GM23338 (cell line): Measurements from ENCODE around the gene SRGAP1. TPM values are rescaled to one million over a fixed set of nuclear protein-coding genes. Genes with fewer than 3 reads are reported as not detected.

Source experiments
- ATAC-seq: fragments of 200-7000 bp; cut with Tn5 transposase; 3 replicates; pipeline ENCODE4 v1.9.1; 2020
- DNase-seq: peaks from one replicate; pipeline ENCODE4 v3.0.0-alpha.2; 2015; ENCODE audit warnings: low spot score
- H2AFZ ChIP-seq: fragments of 200-600 bp; sonication (generic); 2 replicates; pipeline ENCODE4 v1.8.0; 2016; ENCODE audit warnings: antibody characterized with exemption, mild to moderate bottlenecking, moderate library complexity
- H3F3A ChIP-seq: fragments of 200-600 bp; sonication (generic); replicated peaks from 2 replicates; pipeline ENCODE4 v1.8.0; 2017; ENCODE audit warnings: antibody characterized with exemption, mixed run types, low read depth
- H3K27ac ChIP-seq: fragments of 200-600 bp; sonication (generic); 2 replicates; pipeline ENCODE4 v1.6.1; 2016; ENCODE audit warnings: low read depth
- H3K27me3 ChIP-seq: fragments of 200-600 bp; sonication (generic); 2 replicates; pipeline ENCODE4 v1.8.0; 2016; ENCODE audit warnings: mild to moderate bottlenecking, mixed run types, moderate library complexity; ENCODE audit not compliant: insufficient read depth
- H3K36me3 ChIP-seq: fragments of 200-600 bp; sonication (generic); 2 replicates; pipeline ENCODE4 v1.8.0; 2016; ENCODE audit warnings: mild to moderate bottlenecking; ENCODE audit not compliant: insufficient read depth
- H3K4me1 ChIP-seq: fragments of 200-600 bp; sonication (generic); 2 replicates; pipeline ENCODE4 v1.8.0; 2016; ENCODE audit warnings: mild to moderate bottlenecking, moderate library complexity; ENCODE audit not compliant: insufficient read depth
- H3K4me2 ChIP-seq: fragments of 200-600 bp; sonication (generic); 2 replicates; pipeline ENCODE4 v1.7.1; 2017; ENCODE audit warnings: mixed run types
- H3K4me3 ChIP-seq: fragments of 200-600 bp; sonication (generic); 2 replicates; pipeline ENCODE4 v1.6.1; 2016; ENCODE audit warnings: mixed run types
- H3K79me2 ChIP-seq: fragments of 200-600 bp; sonication (generic); replicated peaks from 2 replicates; pipeline ENCODE4 v1.8.0; 2017; ENCODE audit warnings: mild to moderate bottlenecking; ENCODE audit not compliant: insufficient read depth
- H3K9me2 ChIP-seq: fragments of 200-600 bp; sonication (generic); 2 replicates; pipeline ENCODE4 v1.8.0; 2017; ENCODE audit not compliant: insufficient read depth
- H4K20me1 ChIP-seq: fragments of 200-600 bp; sonication (generic); replicated peaks from 2 replicates; pipeline ENCODE4 v1.8.0; 2017; ENCODE audit warnings: mild to moderate bottlenecking; ENCODE audit not compliant: insufficient read depth
- H3K27ac Mint-ChIP-seq: 2 replicates; pipeline ENCODE4 v1.8.0; 2020; ENCODE audit warnings: inconsistent platforms, mild to moderate bottlenecking, moderate library complexity, mixed read lengths
- H3K27me3 Mint-ChIP-seq: 3 replicates; pipeline ENCODE4 v1.8.0; 2022; ENCODE audit warnings: low read depth, mild to moderate bottlenecking, moderate library complexity, mixed read lengths, inconsistent platforms; ENCODE audit not compliant: insufficient read depth, poor library complexity
- H3K36me3 Mint-ChIP-seq: 3 replicates; pipeline ENCODE4 v1.8.0; 2021; ENCODE audit warnings: low read depth, mild to moderate bottlenecking, inconsistent platforms, moderate library complexity, mixed read lengths
- H3K4me1 Mint-ChIP-seq: 3 replicates; pipeline ENCODE4 v1.8.0; 2020; ENCODE audit warnings: mild to moderate bottlenecking, inconsistent platforms, mixed read lengths
- H3K4me3 Mint-ChIP-seq: 3 replicates; pipeline ENCODE4 v1.8.0; 2021; ENCODE audit warnings: moderate library complexity, mild to moderate bottlenecking, inconsistent platforms, mixed read lengths
- H3K9me3 Mint-ChIP-seq: 3 replicates; pipeline ENCODE4 v1.8.0; 2020; ENCODE audit warnings: moderate library complexity, mild to moderate bottlenecking, inconsistent platforms, mixed read lengths
- CREB1 ChIP-seq: fragments of 250-450 bp; sonication (Bioruptor Pico); IDR thresholded peaks from 2 replicates; pipeline ENCODE4 v1.5.0; 2020; ENCODE audit warnings: low read depth, mild to moderate bottlenecking, moderate library complexity
- ETS1 ChIP-seq: IDR thresholded peaks from 2 replicates; pipeline ENCODE4 v1.6.1; 2016; ENCODE audit warnings: antibody characterized with exemption
- EZH2 ChIP-seq: fragments of 200-600 bp; sonication (generic); IDR thresholded peaks from one replicate; pipeline ENCODE4 v1.8.0; 2017; ENCODE audit warnings: antibody characterized with exemption, mild to moderate bottlenecking, low read depth; ENCODE audit not compliant: unreplicated experiment
- EZH2phosphoT487 ChIP-seq: fragments of 200-600 bp; sonication (generic); IDR thresholded peaks from one replicate; pipeline ENCODE4 v1.8.1; 2018; ENCODE audit warnings: antibody characterized with exemption; ENCODE audit not compliant: unreplicated experiment
- JUNB ChIP-seq: IDR thresholded peaks from one replicate; pipeline ENCODE4 v1.6.1; 2016; ENCODE audit warnings: antibody characterized with exemption; ENCODE audit not compliant: unreplicated experiment
- NANOG ChIP-seq: IDR thresholded peaks from 2 replicates; pipeline ENCODE4 v1.6.1; 2016; ENCODE audit warnings: antibody characterized with exemption, borderline replicate concordance
- POLR2AphosphoS5 ChIP-seq: IDR thresholded peaks from 2 replicates; pipeline ENCODE4 v1.6.1; 2016; ENCODE audit warnings: antibody characterized with exemption, low read depth
- STAT1 ChIP-seq: IDR thresholded peaks from one replicate; pipeline ENCODE4 v1.6.1; 2016; ENCODE audit warnings: antibody characterized with exemption; ENCODE audit not compliant: unreplicated experiment
- ZNF114 ChIP-seq: fragments of 250-450 bp; sonication (Bioruptor Pico); IDR thresholded peaks from 2 replicates; pipeline ENCODE4 v1.5.0; 2020; ENCODE audit warnings: mild to moderate bottlenecking, moderate library complexity
- polyA plus RNA-seq: library from polyadenylated mRNA; unstranded; fragments of >200 nt; fragmentation: Nextera tagmentation; extraction: Ambion mirVana; gene quantifications from 2 replicates; pipeline ENCODE4 v1.2.1, GENCODE V29; 2016
- total RNA-seq: library from RNA; depleted of rRNA; stranded (reverse); fragments of >200 nt; shearing (Covaris generic); gene quantifications from 2 replicates; pipeline ENCODE4 v1.2.3, GENCODE V29; 2014
- TF ChIP-seq, protein P1 (sequence below): fragments of 250-450 bp; sonication (Bioruptor Pico); IDR thresholded peaks from 2 replicates; pipeline ENCODE4 v1.5.0; 2020; ENCODE audit warnings: mild to moderate bottlenecking, moderate library complexity
- TF ChIP-seq, protein P2 (sequence below): IDR thresholded peaks from one replicate; pipeline ENCODE4 v1.6.1; 2018; ENCODE audit warnings: antibody characterized with exemption; ENCODE audit not compliant: unreplicated experiment

Gene SRGAP1
- total and polyA plus RNA-seq, 2 experiments from 2014 or later = 6.1 to 8.1 TPM

- TF ChIP-seq, protein P1, sequence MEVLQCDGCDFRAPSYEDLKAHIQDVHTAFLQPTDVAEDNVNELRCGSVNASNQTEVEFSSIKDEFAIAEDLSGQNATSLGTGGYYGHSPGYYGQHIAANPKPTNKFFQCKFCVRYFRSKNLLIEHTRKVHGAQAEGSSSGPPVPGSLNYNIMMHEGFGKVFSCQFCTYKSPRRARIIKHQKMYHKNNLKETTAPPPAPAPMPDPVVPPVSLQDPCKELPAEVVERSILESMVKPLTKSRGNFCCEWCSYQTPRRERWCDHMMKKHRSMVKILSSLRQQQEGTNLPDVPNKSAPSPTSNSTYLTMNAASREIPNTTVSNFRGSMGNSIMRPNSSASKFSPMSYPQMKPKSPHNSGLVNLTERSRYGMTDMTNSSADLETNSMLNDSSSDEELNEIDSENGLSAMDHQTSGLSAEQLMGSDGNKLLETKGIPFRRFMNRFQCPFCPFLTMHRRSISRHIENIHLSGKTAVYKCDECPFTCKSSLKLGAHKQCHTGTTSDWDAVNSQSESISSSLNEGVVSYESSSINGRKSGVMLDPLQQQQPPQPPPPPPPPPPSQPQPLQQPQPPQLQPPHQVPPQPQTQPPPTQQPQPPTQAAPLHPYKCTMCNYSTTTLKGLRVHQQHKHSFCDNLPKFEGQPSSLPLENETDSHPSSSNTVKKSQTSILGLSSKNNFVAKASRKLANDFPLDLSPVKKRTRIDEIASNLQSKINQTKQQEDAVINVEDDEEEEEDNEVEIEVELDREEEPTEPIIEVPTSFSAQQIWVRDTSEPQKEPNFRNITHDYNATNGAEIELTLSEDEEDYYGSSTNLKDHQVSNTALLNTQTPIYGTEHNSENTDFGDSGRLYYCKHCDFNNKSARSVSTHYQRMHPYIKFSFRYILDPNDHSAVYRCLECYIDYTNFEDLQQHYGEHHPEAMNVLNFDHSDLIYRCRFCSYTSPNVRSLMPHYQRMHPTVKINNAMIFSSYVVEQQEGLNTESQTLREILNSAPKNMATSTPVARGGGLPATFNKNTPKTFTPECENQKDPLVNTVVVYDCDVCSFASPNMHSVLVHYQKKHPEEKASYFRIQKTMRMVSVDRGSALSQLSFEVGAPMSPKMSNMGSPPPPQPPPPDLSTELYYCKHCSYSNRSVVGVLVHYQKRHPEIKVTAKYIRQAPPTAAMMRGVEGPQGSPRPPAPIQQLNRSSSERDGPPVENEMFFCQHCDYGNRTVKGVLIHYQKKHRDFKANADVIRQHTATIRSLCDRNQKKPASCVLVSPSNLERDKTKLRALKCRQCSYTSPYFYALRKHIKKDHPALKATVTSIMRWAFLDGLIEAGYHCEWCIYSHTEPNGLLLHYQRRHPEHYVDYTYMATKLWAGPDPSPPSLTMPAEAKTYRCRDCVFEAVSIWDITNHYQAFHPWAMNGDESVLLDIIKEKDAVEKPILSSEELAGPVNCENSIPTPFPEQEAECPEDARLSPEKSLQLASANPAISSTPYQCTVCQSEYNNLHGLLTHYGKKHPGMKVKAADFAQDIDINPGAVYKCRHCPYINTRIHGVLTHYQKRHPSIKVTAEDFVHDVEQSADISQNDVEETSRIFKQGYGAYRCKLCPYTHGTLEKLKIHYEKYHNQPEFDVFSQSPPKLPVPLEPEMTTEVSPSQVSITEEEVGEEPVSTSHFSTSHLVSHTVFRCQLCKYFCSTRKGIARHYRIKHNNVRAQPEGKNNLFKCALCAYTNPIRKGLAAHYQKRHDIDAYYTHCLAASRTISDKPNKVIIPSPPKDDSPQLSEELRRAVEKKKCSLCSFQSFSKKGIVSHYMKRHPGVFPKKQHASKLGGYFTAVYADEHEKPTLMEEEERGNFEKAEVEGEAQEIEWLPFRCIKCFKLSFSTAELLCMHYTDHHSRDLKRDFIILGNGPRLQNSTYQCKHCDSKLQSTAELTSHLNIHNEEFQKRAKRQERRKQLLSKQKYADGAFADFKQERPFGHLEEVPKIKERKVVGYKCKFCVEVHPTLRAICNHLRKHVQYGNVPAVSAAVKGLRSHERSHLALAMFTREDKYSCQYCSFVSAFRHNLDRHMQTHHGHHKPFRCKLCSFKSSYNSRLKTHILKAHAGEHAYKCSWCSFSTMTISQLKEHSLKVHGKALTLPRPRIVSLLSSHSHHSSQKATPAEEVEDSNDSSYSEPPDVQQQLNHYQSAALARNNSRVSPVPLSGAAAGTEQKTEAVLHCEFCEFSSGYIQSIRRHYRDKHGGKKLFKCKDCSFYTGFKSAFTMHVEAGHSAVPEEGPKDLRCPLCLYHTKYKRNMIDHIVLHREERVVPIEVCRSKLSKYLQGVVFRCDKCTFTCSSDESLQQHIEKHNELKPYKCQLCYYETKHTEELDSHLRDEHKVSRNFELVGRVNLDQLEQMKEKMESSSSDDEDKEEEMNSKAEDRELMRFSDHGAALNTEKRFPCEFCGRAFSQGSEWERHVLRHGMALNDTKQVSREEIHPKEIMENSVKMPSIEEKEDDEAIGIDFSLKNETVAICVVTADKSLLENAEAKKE = no peak
- TF ChIP-seq NANOG (no peak), STAT1 (no peak), EZH2 (no peak), JUNB (no peak), ZNF114 (CRISPR knock-in tag) (no peak), ETS1 (no peak), EZH2phosphoT487 (no peak)
Measured at GRCh38 chr12:64082116-64082515, 237.6 kb downstream of the SRGAP1 start (continued).

GRCh38 chr12:64082866-64083268, 238.4 kb downstream of the SRGAP1 start:
- ATAC-seq = no peak
- H3K27ac Mint-ChIP-seq = no peak overlapping the region

More at GRCh38 chr12:64082866-64083268, 238.4 kb downstream of the SRGAP1 start:
- no peak for DNase-seq
- H3K27me3 Mint-ChIP-seq = no peaks in the 10 kb centered on the region
- H3K36me3 Mint-ChIP-seq = peaks cover 11% of the 10 kb centered on the region; the same call in 2 of the 3 replicates
- Histone ChIP-seq H3K27ac (no peak overlapping the region), H3K9me2 (no peaks in the 10 kb centered on the region), H3F3A (no peaks in the 10 kb centered on the region), H2AFZ (no peak overlapping the region), H3K4me2 (no peak overlapping the region), H3K4me3 (no peak overlapping the region), H3K36me3 (no peaks in the 10 kb centered on the region), H4K20me1 (no peaks in the 10 kb centered on the region), H3K79me2 (no peaks in the 10 kb centered on the region), H3K4me1 (peaks cover 11% of the 10 kb centered on the region; the same call in 1 of the 2 replicates), H3K27me3 (no peaks in the 10 kb centered on the region)
- no peak overlapping the region for H3K4me3 Mint-ChIP-seq
- peaks cover 23% of the 10 kb centered on the region for H3K4me1 Mint-ChIP-seq
- TF ChIP-seq, protein P2, sequence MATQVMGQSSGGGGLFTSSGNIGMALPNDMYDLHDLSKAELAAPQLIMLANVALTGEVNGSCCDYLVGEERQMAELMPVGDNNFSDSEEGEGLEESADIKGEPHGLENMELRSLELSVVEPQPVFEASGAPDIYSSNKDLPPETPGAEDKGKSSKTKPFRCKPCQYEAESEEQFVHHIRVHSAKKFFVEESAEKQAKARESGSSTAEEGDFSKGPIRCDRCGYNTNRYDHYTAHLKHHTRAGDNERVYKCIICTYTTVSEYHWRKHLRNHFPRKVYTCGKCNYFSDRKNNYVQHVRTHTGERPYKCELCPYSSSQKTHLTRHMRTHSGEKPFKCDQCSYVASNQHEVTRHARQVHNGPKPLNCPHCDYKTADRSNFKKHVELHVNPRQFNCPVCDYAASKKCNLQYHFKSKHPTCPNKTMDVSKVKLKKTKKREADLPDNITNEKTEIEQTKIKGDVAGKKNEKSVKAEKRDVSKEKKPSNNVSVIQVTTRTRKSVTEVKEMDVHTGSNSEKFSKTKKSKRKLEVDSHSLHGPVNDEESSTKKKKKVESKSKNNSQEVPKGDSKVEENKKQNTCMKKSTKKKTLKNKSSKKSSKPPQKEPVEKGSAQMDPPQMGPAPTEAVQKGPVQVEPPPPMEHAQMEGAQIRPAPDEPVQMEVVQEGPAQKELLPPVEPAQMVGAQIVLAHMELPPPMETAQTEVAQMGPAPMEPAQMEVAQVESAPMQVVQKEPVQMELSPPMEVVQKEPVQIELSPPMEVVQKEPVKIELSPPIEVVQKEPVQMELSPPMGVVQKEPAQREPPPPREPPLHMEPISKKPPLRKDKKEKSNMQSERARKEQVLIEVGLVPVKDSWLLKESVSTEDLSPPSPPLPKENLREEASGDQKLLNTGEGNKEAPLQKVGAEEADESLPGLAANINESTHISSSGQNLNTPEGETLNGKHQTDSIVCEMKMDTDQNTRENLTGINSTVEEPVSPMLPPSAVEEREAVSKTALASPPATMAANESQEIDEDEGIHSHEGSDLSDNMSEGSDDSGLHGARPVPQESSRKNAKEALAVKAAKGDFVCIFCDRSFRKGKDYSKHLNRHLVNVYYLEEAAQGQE = no peak
- TF ChIP-seq ZNF114 (CRISPR knock-in tag) (no peak), STAT1 (no peak), CREB1 (CRISPR knock-in tag) (no peak), EZH2phosphoT487 (no peak), POLR2AphosphoS5 (no peak), NANOG (no peak), ETS1 (no peak)
- no peaks in the 10 kb centered on the region for H3K9me3 Mint-ChIP-seq
